ENCODE results near the gene USF1. TPM values are rescaled to one million over a fixed set of nuclear protein-coding genes. Genes with fewer than 3 reads are reported as not detected.
A peak's percentile ranks its signal among the peaks of the same experiment; 100 is the strongest.
"Not testable (repeated sequence)": the region's sequence is repeated elsewhere in the genome, so short reads cannot be mapped to it uniquely, and the experiment has no call there.

USF1 gene
- total and polyA plus RNA-seq, 2 experiments from 2014 or later = 23.8 to 74.8 TPM

DNA sequence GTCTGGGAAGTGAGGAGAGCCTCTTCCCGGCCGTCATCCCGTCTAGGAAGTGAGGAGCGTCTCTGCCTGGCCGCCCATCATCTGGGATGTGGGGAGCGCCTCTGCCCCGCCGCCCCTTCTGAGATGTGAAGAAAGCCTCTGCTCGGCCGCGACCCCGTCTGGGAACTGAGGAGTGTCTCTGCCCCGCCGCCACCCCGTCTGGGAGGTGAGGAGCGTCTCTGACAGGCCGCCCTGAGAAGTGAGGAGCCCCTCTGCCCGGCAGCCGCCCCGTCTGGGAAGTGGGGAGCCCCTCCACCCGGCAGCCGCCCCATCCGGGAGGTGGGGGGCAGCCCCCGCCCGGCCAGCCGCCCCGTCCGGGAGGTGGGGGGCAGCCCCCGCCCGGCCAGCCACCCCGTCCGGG, 16.3 kb downstream of the USF1 start:
- not testable (repeated sequence) for H4K20me1 ChIP-seq (replicated peaks; ENCODE audit: insufficient read depth); H3K4me3 Mint-ChIP-seq; H3K27ac Mint-ChIP-seq; H3K4me1 ChIP-seq (ENCODE audit: insufficient read depth); ATAC-seq; H3K36me3 ChIP-seq (ENCODE audit: insufficient read depth); H3K9me2 ChIP-seq (ENCODE audit: insufficient read depth); H3K79me2 ChIP-seq (replicated peaks; ENCODE audit: insufficient read depth); H3K27me3 Mint-ChIP-seq (ENCODE audit: insufficient read depth, low read depth, poor library complexity); H3K4me2 ChIP-seq; H3K27me3 ChIP-seq (ENCODE audit: insufficient read depth); H3F3A ChIP-seq (replicated peaks; ENCODE audit: low read depth); H2AFZ ChIP-seq; H3K4me3 ChIP-seq; DNase-seq (ENCODE audit: low spot score); H3K27ac ChIP-seq (ENCODE audit: low read depth)
- peaks cover 24% of the 10 kb centered on the region for H3K9me3 Mint-ChIP-seq
- peaks cover 10% of the 10 kb centered on the region for H3K4me1 Mint-ChIP-seq
- H3K36me3 Mint-ChIP-seq (ENCODE audit: low read depth) = peaks cover 25% of the 10 kb centered on the region

DNA sequence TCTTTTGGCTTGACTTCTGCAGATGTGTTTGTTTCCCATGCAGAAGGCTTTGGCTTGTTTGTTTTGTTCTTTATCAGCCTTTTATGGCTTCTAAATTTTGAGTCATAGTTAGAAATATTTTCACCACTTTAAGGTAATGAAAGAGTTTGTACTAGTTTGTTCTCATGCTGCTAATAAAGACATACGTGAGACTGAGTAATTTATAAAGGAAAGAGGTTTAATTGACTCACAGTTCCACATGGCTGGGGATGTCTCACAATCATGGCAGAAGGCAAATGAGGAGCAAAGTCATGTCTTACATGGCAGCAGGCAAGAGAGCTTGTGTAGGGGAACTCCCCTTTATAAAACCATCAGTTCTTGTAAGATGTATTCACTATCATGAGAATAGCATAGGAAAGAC, 18.8 kb downstream of the USF1 start:
- H3K4me3 Mint-ChIP-seq; H3K4me2 ChIP-seq; DNase-seq (ENCODE audit: low spot score); H3K27me3 Mint-ChIP-seq (ENCODE audit: insufficient read depth, low read depth, poor library complexity); H2AFZ ChIP-seq; H3K4me1 Mint-ChIP-seq; H3K27ac ChIP-seq (ENCODE audit: low read depth); H3K4me3 ChIP-seq; H3K79me2 ChIP-seq (replicated peaks; ENCODE audit: insufficient read depth); H3K36me3 ChIP-seq (ENCODE audit: insufficient read depth); H3K9me2 ChIP-seq (ENCODE audit: insufficient read depth); ATAC-seq; H3K4me1 ChIP-seq (ENCODE audit: insufficient read depth); H4K20me1 ChIP-seq (replicated peaks; ENCODE audit: insufficient read depth); H3F3A ChIP-seq (replicated peaks; ENCODE audit: low read depth); H3K27ac Mint-ChIP-seq; H3K27me3 ChIP-seq (ENCODE audit: insufficient read depth): not testable (repeated sequence)
- H3K9me3 Mint-ChIP-seq = peaks cover 24% of the 10 kb centered on the region
- peaks cover 25% of the 10 kb centered on the region for H3K36me3 Mint-ChIP-seq (ENCODE audit: low read depth)

DNA sequence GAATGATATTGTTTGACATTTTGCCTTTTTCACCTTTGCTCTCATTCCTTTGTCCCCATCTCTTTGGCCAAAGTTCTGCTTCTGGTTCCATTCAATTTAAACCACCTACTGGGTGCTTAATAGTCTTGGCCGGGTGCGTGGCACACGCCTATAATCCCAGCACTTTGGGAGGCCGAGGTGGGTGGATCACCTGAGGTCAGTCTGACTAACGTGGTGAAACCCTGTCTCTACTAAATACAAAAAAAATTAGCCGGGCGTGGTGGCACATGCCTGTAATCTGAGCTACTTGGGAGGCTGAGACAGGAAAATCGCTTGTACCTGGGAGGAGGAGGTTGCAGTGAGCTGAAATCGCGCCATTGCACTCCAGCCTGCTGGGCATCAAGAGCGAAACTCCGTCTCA, 23.3 kb downstream of the USF1 start:
- Mint-ChIP-seq H3K27ac (peak overlapping the region; percentile 89), H3K36me3 (ENCODE audit: low read depth) (peaks cover 13% of the 10 kb centered on the region), H3K4me3 (peak overlapping the region; percentile 89), H3K27me3 (ENCODE audit: insufficient read depth, low read depth, poor library complexity) (peaks cover 11% of the 10 kb centered on the region), H3K4me1 (peaks cover 37% of the 10 kb centered on the region)
- H3K4me3 ChIP-seq; DNase-seq (ENCODE audit: low spot score); H3K27ac ChIP-seq (ENCODE audit: low read depth); H3K9me3 Mint-ChIP-seq; H3K4me2 ChIP-seq; ATAC-seq; H3K36me3 ChIP-seq (ENCODE audit: insufficient read depth); H3K9me2 ChIP-seq (ENCODE audit: insufficient read depth); H3K27me3 ChIP-seq (ENCODE audit: insufficient read depth); H2AFZ ChIP-seq: not testable (repeated sequence)
- Histone ChIP-seq H3K4me1 (ENCODE audit: insufficient read depth) (peaks cover 22% of the 10 kb centered on the region), H3F3A (replicated peaks; ENCODE audit: low read depth) (peaks cover 13% of the 10 kb centered on the region), H4K20me1 (replicated peaks; ENCODE audit: insufficient read depth) (peaks cover 29% of the 10 kb centered on the region), H3K79me2 (replicated peaks; ENCODE audit: insufficient read depth) (peaks cover 34% of the 10 kb centered on the region)

DNA sequence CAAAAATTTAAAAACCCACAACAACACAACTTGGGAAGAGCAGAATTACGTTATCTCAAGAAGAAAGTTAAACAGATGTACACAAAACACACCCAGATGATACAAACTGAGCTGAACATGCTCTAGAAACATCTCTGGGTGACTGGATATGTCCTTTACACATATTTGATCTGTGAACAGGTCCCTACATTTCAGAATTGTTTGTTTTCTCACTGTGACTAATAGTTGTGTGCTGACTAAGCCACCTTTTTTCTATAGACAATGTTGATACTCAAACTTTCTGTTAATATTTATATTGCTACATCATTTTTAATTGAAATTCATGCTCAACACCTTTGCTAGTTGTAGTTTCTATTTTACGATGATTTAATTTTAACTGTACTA, 23.8 kb downstream of the USF1 start:
- peaks cover 29% of the 10 kb centered on the region for H4K20me1 ChIP-seq (replicated peaks; ENCODE audit: insufficient read depth)
- H3K27me3 ChIP-seq (ENCODE audit: insufficient read depth) = no peaks in the 10 kb centered on the region
- H3K27me3 Mint-ChIP-seq (ENCODE audit: insufficient read depth, low read depth, poor library complexity) = peaks cover 11% of the 10 kb centered on the region
- H3K36me3 Mint-ChIP-seq (ENCODE audit: low read depth) = peaks cover 12% of the 10 kb centered on the region
- H3K79me2 ChIP-seq (replicated peaks; ENCODE audit: insufficient read depth) = peaks cover 38% of the 10 kb centered on the region
- DNase-seq (ENCODE audit: low spot score) = no peak
- peak overlapping the region; percentile 84 for H3K27ac ChIP-seq (ENCODE audit: low read depth)
- no peak for ATAC-seq
- H3K4me3 Mint-ChIP-seq = peak overlapping the region; percentile 89
- H3K4me2 ChIP-seq = peak overlapping the region; percentile 69
- H2AFZ ChIP-seq = no peak overlapping the region
- H3K9me2 ChIP-seq (ENCODE audit: insufficient read depth) = no peaks in the 10 kb centered on the region
- H3K9me3 Mint-ChIP-seq = peaks cover 1% of the 10 kb centered on the region; the same call in 1 of the 3 replicates
- peaks cover 25% of the 10 kb centered on the region for H3K4me1 ChIP-seq (ENCODE audit: insufficient read depth)
- H3K36me3 ChIP-seq (ENCODE audit: insufficient read depth) = no peaks in the 10 kb centered on the region
- peaks cover 13% of the 10 kb centered on the region for H3F3A ChIP-seq (replicated peaks; ENCODE audit: low read depth)
- peak overlapping the region; percentile 100 for H3K27ac Mint-ChIP-seq
- peak overlapping the region; percentile 47 for H3K4me3 ChIP-seq
- H3K4me1 Mint-ChIP-seq = peaks cover 42% of the 10 kb centered on the region
- TF ChIP-seq ZNF114 (CRISPR knock-in tag; IDR thresholded peaks at IDR 0.05) (no peak), EZH2phosphoT487 (IDR thresholded peaks at IDR 0.05; ENCODE audit: unreplicated experiment) (no peak), STAT1 (IDR thresholded peaks at IDR 0.05; ENCODE audit: unreplicated experiment) (no peak), NANOG (IDR thresholded peaks at IDR 0.05; ENCODE audit: borderline replicate concordance) (no peak)
- TF ChIP-seq, protein P1, sequence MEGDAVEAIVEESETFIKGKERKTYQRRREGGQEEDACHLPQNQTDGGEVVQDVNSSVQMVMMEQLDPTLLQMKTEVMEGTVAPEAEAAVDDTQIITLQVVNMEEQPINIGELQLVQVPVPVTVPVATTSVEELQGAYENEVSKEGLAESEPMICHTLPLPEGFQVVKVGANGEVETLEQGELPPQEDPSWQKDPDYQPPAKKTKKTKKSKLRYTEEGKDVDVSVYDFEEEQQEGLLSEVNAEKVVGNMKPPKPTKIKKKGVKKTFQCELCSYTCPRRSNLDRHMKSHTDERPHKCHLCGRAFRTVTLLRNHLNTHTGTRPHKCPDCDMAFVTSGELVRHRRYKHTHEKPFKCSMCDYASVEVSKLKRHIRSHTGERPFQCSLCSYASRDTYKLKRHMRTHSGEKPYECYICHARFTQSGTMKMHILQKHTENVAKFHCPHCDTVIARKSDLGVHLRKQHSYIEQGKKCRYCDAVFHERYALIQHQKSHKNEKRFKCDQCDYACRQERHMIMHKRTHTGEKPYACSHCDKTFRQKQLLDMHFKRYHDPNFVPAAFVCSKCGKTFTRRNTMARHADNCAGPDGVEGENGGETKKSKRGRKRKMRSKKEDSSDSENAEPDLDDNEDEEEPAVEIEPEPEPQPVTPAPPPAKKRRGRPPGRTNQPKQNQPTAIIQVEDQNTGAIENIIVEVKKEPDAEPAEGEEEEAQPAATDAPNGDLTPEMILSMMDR (conservative IDR thresholded peaks at IDR 0.05; ENCODE audit: low read depth in 2 of 2) = no peak

Measured in GM23338 (cell line).